Endothelial cell of umbilical vein (primary cell): ENCODE measurements around the gene STRIP2. TPM values are rescaled to one million over a fixed set of nuclear protein-coding genes. Genes with fewer than 3 reads are reported as not detected.

ENCODE experiments used
- BruUV-seq: library from RNA; stranded (reverse); fragments of 400-500 nt; replicated peaks from 2 replicates; lab custom pipeline; 2021; lab: Mats Ljungman, UMichigan
- CTCF ChIA-PET: fragments of 300-600, 350-600 bp; sonication (Branson Sonifier 250); formaldehyde crosslinking; loops from one replicate; lab custom pipeline; 2021; ENCODE audit warnings: antibody characterized with exemption, inconsistent platforms; lab: Charles Lee
- POLR2A ChIA-PET: fragments of 300-600, 350-600 bp; sonication (Branson Sonifier 250); formaldehyde crosslinking; loops from one replicate; lab custom pipeline; 2021; ENCODE audit warnings: antibody characterized with exemption, inconsistent platforms; lab: Charles Lee
- DNase-seq: peaks from one replicate; pipeline ENCODE4 v3.0.0-alpha.2; 2011; ENCODE audit warnings: low read depth, low spot score
- FAIRE-seq: peaks from 2 replicates; lab custom pipeline; 2011; peaks lifted over from hg19 to GRCh38; lab: Jason Lieb, UNC
- H2AFZ ChIP-seq: 2 replicates; pipeline ENCODE4 v1.6.0; 2012; ENCODE audit warnings: low read depth, low read length, control low read depth, inconsistent platforms
- H3K27ac ChIP-seq: 2 replicates; pipeline ENCODE4 v1.5.1; 2011; ENCODE audit warnings: low read depth, mild to moderate bottlenecking, control low read depth, low read length, moderate library complexity; ENCODE audit not compliant: insufficient read depth
- H3K27me3 ChIP-seq, 2 experiments: 2 replicates each; pipeline versions ENCODE4 v1.6.0 to v1.6.1; 2011; ENCODE audit warnings: low read length in 2 of 2, mixed read lengths in 1 of 2; ENCODE audit not compliant: control insufficient read depth in 2 of 2, insufficient read depth in 2 of 2
- H3K36me3 ChIP-seq, 2 experiments: 2 replicates in 1 of 2; 3 replicates in 1 of 2; pipeline ENCODE4 v1.5.1; 2011; ENCODE audit warnings: low read length in 2 of 2, mild to moderate bottlenecking in 1 of 2, moderate library complexity in 1 of 2; ENCODE audit not compliant: control insufficient read depth in 2 of 2, insufficient read depth in 2 of 2; ENCODE audit errors: extremely low read depth in 1 of 2
- H3K4me1 ChIP-seq: 3 replicates; pipeline ENCODE4 v1.5.1; 2011; ENCODE audit warnings: mild to moderate bottlenecking, low read length; ENCODE audit not compliant: control insufficient read depth, insufficient read depth; ENCODE audit errors: extremely low read depth
- H3K4me2 ChIP-seq: 2 replicates; pipeline ENCODE4 v1.6.1; 2011; ENCODE audit warnings: low read length, control low read depth, mixed read lengths; ENCODE audit not compliant: insufficient read depth
- H3K4me3 ChIP-seq, 3 experiments: fragments of 200-600 bp in 1 of 3; sonication (generic), shearing (Covaris generic) in 1 of 3; replicated peaks in 1 of 3; 2 replicates each; pipeline ENCODE4 v1.5.1; 2011 to 2016; ENCODE audit warnings: control low read depth in 3 of 3, low read length in 3 of 3, mild to moderate bottlenecking in 2 of 3, inconsistent platforms in 1 of 3, low read depth in 1 of 3, moderate library complexity in 1 of 3; ENCODE audit not compliant: insufficient read depth in 1 of 3
- H3K79me2 ChIP-seq: 2 replicates; pipeline ENCODE4 v1.6.0; 2012; ENCODE audit warnings: low read length, inconsistent platforms; ENCODE audit not compliant: control insufficient read depth, insufficient read depth
- H3K9ac ChIP-seq: replicated peaks from 2 replicates; pipeline ENCODE3; 2011; ENCODE audit warnings: low read length, control low read depth; ENCODE audit not compliant: insufficient read depth; ENCODE audit errors: extremely low read depth
- H3K9me1 ChIP-seq: replicated peaks from 3 replicates; pipeline ENCODE4 v1.6.0; 2011; ENCODE audit warnings: mild to moderate bottlenecking, low read length; ENCODE audit not compliant: control insufficient read depth, insufficient read depth; ENCODE audit errors: extremely low read depth
- H3K9me3 ChIP-seq: replicated peaks from 2 replicates; pipeline ENCODE4 v1.5.1; 2012; ENCODE audit warnings: low read length, inconsistent platforms; ENCODE audit not compliant: control insufficient read depth, insufficient read depth
- H4K20me1 ChIP-seq: replicated peaks from 2 replicates; pipeline ENCODE3; 2011; ENCODE audit warnings: mild to moderate bottlenecking, low read length; ENCODE audit not compliant: control insufficient read depth, insufficient read depth; ENCODE audit errors: extremely low read depth
- EZH2 ChIP-seq: IDR thresholded peaks from 2 replicates; pipeline ENCODE4 v1.6.1; 2012; ENCODE audit warnings: borderline replicate concordance, low read depth, mild to moderate bottlenecking, moderate library complexity, low read length, inconsistent platforms; ENCODE audit not compliant: severe bottlenecking
- FOS ChIP-seq: IDR thresholded peaks from 2 replicates; pipeline ENCODE4 v1.6.1; 2011; ENCODE audit warnings: mild to moderate bottlenecking, low read length, moderate library complexity, borderline replicate concordance; ENCODE audit not compliant: insufficient read depth
- GATA2 ChIP-seq: IDR thresholded peaks from 2 replicates; pipeline ENCODE4 v1.7.0; 2011; ENCODE audit warnings: low read depth, mild to moderate bottlenecking, moderate library complexity, mixed read lengths, low read length; ENCODE audit not compliant: insufficient read length, insufficient read depth
- JUN ChIP-seq: IDR thresholded peaks from 2 replicates; pipeline ENCODE4 v1.6.1; 2011; ENCODE audit warnings: borderline replicate concordance, low read depth; ENCODE audit not compliant: insufficient read length, insufficient read depth
- MYC ChIP-seq: IDR thresholded peaks from one replicate; pipeline ENCODE4 v1.6.1; 2011; ENCODE audit warnings: mild to moderate bottlenecking, low read depth, low read length
- POLR2A ChIP-seq: IDR thresholded peaks from 2 replicates; pipeline ENCODE4 v1.6.1; 2012; ENCODE audit warnings: low read depth, mild to moderate bottlenecking, control low read depth, low read length
- POLR2AphosphoS5 ChIP-seq: IDR thresholded peaks from 2 replicates; pipeline ENCODE4 v1.6.1; 2012; ENCODE audit warnings: low read depth, mild to moderate bottlenecking, control low read depth, low read length, moderate library complexity; ENCODE audit not compliant: insufficient read depth
- dilution Hi-C: fragments of 300-500 bp; cut with MboI; formaldehyde crosslinking; loops from one replicate; pipeline ENCODE4 v1.15.0; 2019; ENCODE audit warnings: low sequenced_read_pairs; ENCODE audit not compliant: extremely low pct_ligation_motif_present
- intact Hi-C: fragments of 100-400 bp; cut with micrococcal nuclease; formaldehyde crosslinking; loops from one replicate; pipeline ENCODE4 v1.10.0; 2022
- polyA plus RNA-seq, 4 experiments: library from polyadenylated mRNA; depleted of rRNA in 3 of 4; stranded (reverse) in 3 of 4; unstranded in 1 of 4; fragments of >200 nt; gene quantifications; 2 replicates each; pipeline versions ENCODE4 v1.2.1 to v1.2.3, GENCODE V29; 2011 to 2012; ENCODE audit warnings: missing spikeins in 1 of 4
- total RNA-seq: library from RNA; stranded (reverse); gene quantifications from 2 replicates; pipeline ENCODE4 v1.2.3, GENCODE V29; 2021
- TF ChIP-seq, protein P1 (sequence below), 2 donors: IDR thresholded peaks; 1 replicate in 1 of 2; 2 replicates in 1 of 2; pipeline ENCODE4 v1.5.1; 2011; ENCODE audit warnings: low read length in 2 of 2, mild to moderate bottlenecking in 2 of 2, moderate library complexity in 2 of 2, control low read depth in 1 of 2, inconsistent platforms in 1 of 2, low read depth in 1 of 2; ENCODE audit not compliant: insufficient read depth in 1 of 2; ENCODE audit errors: extremely low read depth in 1 of 2
- TF ChIP-seq, protein P2 (sequence below): IDR thresholded peaks from 2 replicates; pipeline ENCODE4 v1.6.1; 2011; ENCODE audit not compliant: insufficient read depth, insufficient read length

STRIP2 gene
- total and polyA plus RNA-seq, 2 donors (not counting 3 experiments of a cell fraction or from before 2014, with no cell fraction given), result 3.4 to 10.0 TPM

GRCh38 chr7:129393255-129393654 lies 41.0 kb upstream of the STRIP2 start:
- H3K9ac ChIP-seq, result no peak overlapping the region
- BruUV-seq, result no TSS peak
- no peaks in the 10 kb centered on the region for H4K20me1 ChIP-seq
- no peak overlapping the region for H3K4me2 ChIP-seq
- no peaks in the 10 kb centered on the region for H3K4me1 ChIP-seq
- no peak overlapping the region for H3K4me3 ChIP-seq
- DNase-seq, result no peak
- H3K27me3 ChIP-seq, result no peaks in the 10 kb centered on the region
- no peak for FAIRE-seq
- no peak overlapping the region for H2AFZ ChIP-seq
- no peaks in the 10 kb centered on the region for H3K79me2 ChIP-seq
- dilution Hi-C loops, result no loop called here
- H3K27ac ChIP-seq, result no peak overlapping the region
- H3K9me1 ChIP-seq, result no peaks in the 10 kb centered on the region
- H3K9me3 ChIP-seq, result no peaks in the 10 kb centered on the region
- TF ChIP-seq POLR2A (no peak), POLR2AphosphoS5 (no peak), MYC (no peak), GATA2 (no peak), FOS (no peak), EZH2 (no peak), JUN (no peak)
- TF ChIP-seq, protein P1, sequence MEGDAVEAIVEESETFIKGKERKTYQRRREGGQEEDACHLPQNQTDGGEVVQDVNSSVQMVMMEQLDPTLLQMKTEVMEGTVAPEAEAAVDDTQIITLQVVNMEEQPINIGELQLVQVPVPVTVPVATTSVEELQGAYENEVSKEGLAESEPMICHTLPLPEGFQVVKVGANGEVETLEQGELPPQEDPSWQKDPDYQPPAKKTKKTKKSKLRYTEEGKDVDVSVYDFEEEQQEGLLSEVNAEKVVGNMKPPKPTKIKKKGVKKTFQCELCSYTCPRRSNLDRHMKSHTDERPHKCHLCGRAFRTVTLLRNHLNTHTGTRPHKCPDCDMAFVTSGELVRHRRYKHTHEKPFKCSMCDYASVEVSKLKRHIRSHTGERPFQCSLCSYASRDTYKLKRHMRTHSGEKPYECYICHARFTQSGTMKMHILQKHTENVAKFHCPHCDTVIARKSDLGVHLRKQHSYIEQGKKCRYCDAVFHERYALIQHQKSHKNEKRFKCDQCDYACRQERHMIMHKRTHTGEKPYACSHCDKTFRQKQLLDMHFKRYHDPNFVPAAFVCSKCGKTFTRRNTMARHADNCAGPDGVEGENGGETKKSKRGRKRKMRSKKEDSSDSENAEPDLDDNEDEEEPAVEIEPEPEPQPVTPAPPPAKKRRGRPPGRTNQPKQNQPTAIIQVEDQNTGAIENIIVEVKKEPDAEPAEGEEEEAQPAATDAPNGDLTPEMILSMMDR (IDR thresholded peaks at IDR 0.05; ENCODE audit: extremely low read depth in 1 of 2, insufficient read depth in 1 of 2, low read depth in 1 of 2, low read length in 2 of 2), result no peak
- TF ChIP-seq, protein P2, sequence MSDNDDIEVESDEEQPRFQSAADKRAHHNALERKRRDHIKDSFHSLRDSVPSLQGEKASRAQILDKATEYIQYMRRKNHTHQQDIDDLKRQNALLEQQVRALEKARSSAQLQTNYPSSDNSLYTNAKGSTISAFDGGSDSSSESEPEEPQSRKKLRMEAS, result no peak
- POLR2A ChIA-PET, result no interaction called here
- H3K36me3 ChIP-seq, result no peaks in the 10 kb centered on the region
- intact Hi-C loops, result no loop called here
- CTCF ChIA-PET, result interaction anchor here (1.0 kb wide), 1 partner anchor 25 kb away, joined by 4 read pairs; no protein-coding TSS in a partner anchor
